Measurements from ENCODE around the gene DLG2. TPM values are rescaled to one million over a fixed set of nuclear protein-coding genes. Genes with fewer than 3 reads are reported as not detected.

DLG2 gene
- total RNA-seq, 4 donors from 2014 or later: 7.3 to 14.1 (median 11.1) TPM

GRCh38 chr11:83569134-83569805 is 2057.9 kb downstream of the DLG2 start:
- no peaks in the 10 kb centered on the region for H3K9me3 ChIP-seq
- no peaks in the 10 kb centered on the region for H3K4me1 ChIP-seq
- H3K4me3 ChIP-seq: no peak overlapping the region
- no peak overlapping the region for H3K27ac ChIP-seq (replicated peaks in 1 of 4)
- intact Hi-C loops (cut with DNase I): no loop called here
- H3K27me3 ChIP-seq: no peaks in the 10 kb centered on the region
- WGBS: 84% methylated on average over 1 of the region's 1 CpG
- DNase-seq (ENCODE audit: extremely low spot score): no peak
- no peak for TF ChIP-seq POLR2A (IDR thresholded peaks at IDR 0.05; ENCODE audit: low read depth)
- no peak for TF ChIP-seq EP300 (IDR thresholded peaks at IDR 0.05)
- TF ChIP-seq CTCF (IDR thresholded peaks at IDR 0.05): no peak
- TF ChIP-seq POLR2AphosphoS5 (IDR thresholded peaks at IDR 0.05): no peak
- no peaks in the 10 kb centered on the region for H3K36me3 ChIP-seq

- WGBS: 67% methylated on average over 2 of the region's 2 CpGs
- no peak for TF ChIP-seq CTCF (IDR thresholded peaks at IDR 0.05)
- Histone ChIP-seq H3K36me3 (no peaks in the 10 kb centered on the region), H3K4me3 (no peak overlapping the region), H3K27me3 (no peaks in the 10 kb centered on the region), H3K9me3 (no peaks in the 10 kb centered on the region), H3K27ac (replicated peaks in 1 of 4) (no peak overlapping the region), H3K4me1 (no peaks in the 10 kb centered on the region)
- DNase-seq (ENCODE audit: extremely low spot score): no peak
- intact Hi-C loops (cut with DNase I): no loop called here
Measured at GRCh38 chr11:83568516-83568915, 2058.6 kb downstream of the DLG2 start.

GRCh38 chr11:83566950-83567349 is 2060.2 kb downstream of the DLG2 start:
- TF ChIP-seq EP300 (IDR thresholded peaks at IDR 0.05) (no peak), CTCF (IDR thresholded peaks at IDR 0.05) (no peak), POLR2AphosphoS5 (IDR thresholded peaks at IDR 0.05) (no peak), POLR2A (IDR thresholded peaks at IDR 0.05; ENCODE audit: low read depth) (no peak)
- H3K27ac ChIP-seq (replicated peaks in 1 of 4): no peak overlapping the region
- intact Hi-C loops (cut with DNase I): no loop called here
- H3K36me3 ChIP-seq: no peaks in the 10 kb centered on the region
- no peaks in the 10 kb centered on the region for H3K4me1 ChIP-seq
- H3K9me3 ChIP-seq: no peaks in the 10 kb centered on the region
- no peak overlapping the region for H3K4me3 ChIP-seq
- no peak for DNase-seq (ENCODE audit: extremely low spot score)
- no peaks in the 10 kb centered on the region for H3K27me3 ChIP-seq
- 57% methylated on average over 4 of the region's 4 CpGs for WGBS

- intact Hi-C loops (cut with DNase I): no loop called here
- Histone ChIP-seq H3K36me3 (no peaks in the 10 kb centered on the region), H3K4me3 (no peak overlapping the region), H3K9me3 (no peaks in the 10 kb centered on the region), H3K27me3 (no peaks in the 10 kb centered on the region), H3K4me1 (no peaks in the 10 kb centered on the region), H3K27ac (replicated peaks in 1 of 4) (no peak overlapping the region)
- no peak for DNase-seq (ENCODE audit: extremely low spot score)
- TF ChIP-seq EP300 (IDR thresholded peaks at IDR 0.05): no peak
- no peak for TF ChIP-seq POLR2A (IDR thresholded peaks at IDR 0.05; ENCODE audit: low read depth)
- TF ChIP-seq CTCF (IDR thresholded peaks at IDR 0.05): no peak
- TF ChIP-seq POLR2AphosphoS5 (IDR thresholded peaks at IDR 0.05): no peak
- WGBS: 91% methylated on average over 1 of the region's 1 CpG
Measured at GRCh38 chr11:83564870-83565269, 2062.3 kb downstream of the DLG2 start.

GRCh38 chr11:83558281-83558680 is 2068.9 kb downstream of the DLG2 start:
- no peak for DNase-seq (ENCODE audit: extremely low spot score)
- no peaks in the 10 kb centered on the region for H3K27me3 ChIP-seq
- intact Hi-C loops (cut with DNase I): no loop called here
- no peaks in the 10 kb centered on the region for H3K36me3 ChIP-seq
- no peaks in the 10 kb centered on the region for H3K9me3 ChIP-seq
- TF ChIP-seq EP300 (IDR thresholded peaks at IDR 0.05) (no peak), POLR2A (IDR thresholded peaks at IDR 0.05; ENCODE audit: low read depth) (no peak), CTCF (IDR thresholded peaks at IDR 0.05) (no peak), POLR2AphosphoS5 (IDR thresholded peaks at IDR 0.05) (no peak)
- no peaks in the 10 kb centered on the region for H3K4me1 ChIP-seq
- H3K4me3 ChIP-seq: no peak overlapping the region
- 89% methylated on average over 2 of the region's 2 CpGs for WGBS
- no peak overlapping the region for H3K27ac ChIP-seq (replicated peaks in 1 of 4)
